IMR-90 (cell line): ENCODE data around the gene LCA5L. TPM values are rescaled to one million over a fixed set of nuclear protein-coding genes. Genes with fewer than 3 reads are reported as not detected.
A peak's percentile ranks its signal among the peaks of the same experiment; 100 is the strongest.

Experiments
- ATAC-seq: fragments of 200-7000 bp; cut with Tn5 transposase; 2 replicates; pipeline ENCODE4 v1.9.1; 2020; ENCODE audit warnings: low read depth, mild to moderate bottlenecking, moderate library complexity
- BruUV-seq: library from RNA; stranded (reverse); fragments of 400-500 nt; replicated peaks from 2 replicates; lab custom pipeline; 2021; lab: Mats Ljungman, UMichigan
- CTCF ChIA-PET: fragments of 300-600 bp; formaldehyde crosslinking; extraction: SDS; loops from one replicate; lab custom pipeline; 2021; ENCODE audit warnings: antibody characterized with exemption; lab: Yijun Ruan, JAX
- POLR2A ChIA-PET: fragments of 300-600 bp; sonication (Branson Sonifier 250); formaldehyde crosslinking; loops from one replicate; lab custom pipeline; 2022; ENCODE audit warnings: antibody characterized with exemption; ENCODE audit not compliant: unreplicated experiment; lab: Charles Lee
- DNase-seq: peaks from one replicate; pipeline ENCODE4 v3.0.0; 2013
- H2AFZ ChIP-seq: replicated peaks from 2 replicates; pipeline ENCODE3; 2013; ENCODE audit warnings: low read length, mild to moderate bottlenecking; ENCODE audit not compliant: poor library complexity
- H2AK5ac ChIP-seq: 2 replicates; pipeline ENCODE4 v1.6.1; 2013; ENCODE audit warnings: low read depth, low read length, inconsistent platforms
- H2AK9ac ChIP-seq: replicated peaks from 2 replicates; pipeline ENCODE3; 2013; ENCODE audit warnings: mild to moderate bottlenecking, low read depth, low read length, moderate library complexity; ENCODE audit not compliant: poor library complexity
- H2BK120ac ChIP-seq: 2 replicates; pipeline ENCODE4 v1.6.1; 2013; ENCODE audit warnings: low read depth, low read length, inconsistent platforms
- H2BK15ac ChIP-seq: 3 replicates; pipeline ENCODE4 v1.6.1; 2013; ENCODE audit warnings: low read depth, low read length, inconsistent platforms
- H2BK20ac ChIP-seq: 2 replicates; pipeline ENCODE4 v1.6.1; 2013; ENCODE audit warnings: low read depth, mild to moderate bottlenecking, inconsistent platforms, low read length, moderate library complexity
- H2BK5ac ChIP-seq: 2 replicates; pipeline ENCODE4 v1.6.1; 2013; ENCODE audit warnings: mild to moderate bottlenecking, low read depth, low read length, inconsistent platforms; ENCODE audit not compliant: poor library complexity, severe bottlenecking
- H3K14ac ChIP-seq: replicated peaks from 2 replicates; pipeline ENCODE4 v1.6.1; 2013; ENCODE audit warnings: low read depth, low read length, inconsistent platforms
- H3K18ac ChIP-seq: 2 replicates; pipeline ENCODE4 v1.6.1; 2013; ENCODE audit warnings: low read depth, low read length, control low read depth
- H3K23ac ChIP-seq: 2 replicates; pipeline ENCODE4 v1.6.1; 2013; ENCODE audit warnings: low read depth, low read length, inconsistent platforms
- H3K27ac ChIP-seq: 2 replicates; pipeline ENCODE4 v1.5.1; 2013; ENCODE audit warnings: mild to moderate bottlenecking, control low read depth, low read length; ENCODE audit not compliant: insufficient read depth
- H3K27me3 ChIP-seq: 2 replicates; pipeline ENCODE4 v1.6.1; 2013; ENCODE audit warnings: low read length; ENCODE audit not compliant: control insufficient read depth, insufficient read depth
- H3K36me3 ChIP-seq: 2 replicates; pipeline ENCODE4 v1.6.1; 2013; ENCODE audit warnings: low read length, mixed read lengths; ENCODE audit not compliant: control insufficient read depth, insufficient read depth
- H3K4ac ChIP-seq: 2 replicates; pipeline ENCODE4 v1.6.1; 2013; ENCODE audit warnings: low read depth, low read length, inconsistent platforms
- H3K4me1 ChIP-seq: 2 replicates; pipeline ENCODE4 v1.6.1; 2013; ENCODE audit warnings: low read length, mixed read lengths; ENCODE audit not compliant: control insufficient read depth, insufficient read depth
- H3K4me2 ChIP-seq: 2 replicates; pipeline ENCODE4 v1.6.1; 2013; ENCODE audit warnings: low read depth, mild to moderate bottlenecking, control low read depth, low read length, moderate library complexity
- H3K4me3 ChIP-seq: 2 replicates; pipeline ENCODE4 v1.5.1; 2013; ENCODE audit warnings: low read depth, mild to moderate bottlenecking, control low read depth, low read length, moderate library complexity; ENCODE audit not compliant: insufficient read depth
- H3K56ac ChIP-seq: 2 replicates; pipeline ENCODE4 v1.6.1; 2013; ENCODE audit warnings: low read length, inconsistent platforms; ENCODE audit not compliant: insufficient read depth; ENCODE audit errors: extremely low read depth
- H3K79me1 ChIP-seq, 2 experiments: 2 replicates each; pipeline ENCODE4 v1.6.1; 2013; ENCODE audit warnings: low read length in 2 of 2, inconsistent platforms in 1 of 2, low read depth in 1 of 2
- H3K9ac ChIP-seq: 2 replicates; pipeline ENCODE4 v1.6.1; 2013; ENCODE audit warnings: low read depth, low read length, control low read depth
- H3K9me1 ChIP-seq: 2 replicates; pipeline ENCODE4 v1.6.1; 2013; ENCODE audit warnings: low read length, inconsistent platforms; ENCODE audit not compliant: insufficient read depth
- H3K9me3 ChIP-seq: 2 replicates; pipeline ENCODE4 v1.6.1; 2013; ENCODE audit warnings: low read length; ENCODE audit not compliant: control insufficient read depth, insufficient read depth
- H4K20me1 ChIP-seq: 2 replicates; pipeline ENCODE4 v1.6.1; 2013; ENCODE audit warnings: low read length, inconsistent platforms; ENCODE audit not compliant: insufficient read depth
- H4K5ac ChIP-seq: 2 replicates; pipeline ENCODE4 v1.6.1; 2013; ENCODE audit warnings: mild to moderate bottlenecking, low read depth, low read length, control low read depth
- H4K8ac ChIP-seq, 2 experiments: 2 replicates each; pipeline ENCODE4 v1.6.1; 2013; ENCODE audit warnings: low read depth in 2 of 2, low read length in 2 of 2, control low read depth in 1 of 2, inconsistent platforms in 1 of 2
- H4K91ac ChIP-seq: 2 replicates; pipeline ENCODE4 v1.6.1; 2013; ENCODE audit warnings: low read depth, low read length, inconsistent platforms; ENCODE audit not compliant: insufficient read depth
- MAZ ChIP-seq: IDR thresholded peaks from 2 replicates; pipeline ENCODE4 v1.6.1; 2012; ENCODE audit warnings: low read depth, mild to moderate bottlenecking, low read length, improper control_type of control experiment, moderate library complexity, borderline replicate concordance
- NFE2L2 ChIP-seq: fragments of 150-350 bp; IDR thresholded peaks from 2 replicates; pipeline ENCODE4 v1.6.1; 2016; ENCODE audit warnings: low read depth, mild to moderate bottlenecking, low read length
- WGBS, 2 experiments: methylation state at CpG; one replicate each; pipeline versions ENCODE4 v1.1.5 to v1.1.7; 2013; ENCODE audit warnings: missing lambda C conversion rate in 2 of 2; ENCODE audit not compliant: insufficient read length in 1 of 2; ENCODE audit errors: extremely low coverage in 2 of 2; 5-methylcytosine and 5-hydroxymethylcytosine counted together
- dilution Hi-C: fragments of 300-500 bp; cut with HindIII; formaldehyde crosslinking; loops from one replicate; pipeline ENCODE4 v1.14.3; 2018; ENCODE audit warnings: low sequenced_read_pairs; ENCODE audit not compliant: unreplicated experiment
- in situ Hi-C: fragments of 300-500 bp; cut with MboI; formaldehyde crosslinking; loops from 3 replicates; pipeline ENCODE4 v1.14.3; 2019; ENCODE audit warnings: low sequenced_read_pairs, inconsistent platforms, mixed read lengths
- intact Hi-C: fragments of 100-400 bp; cut with micrococcal nuclease; formaldehyde crosslinking; loops from 2 replicates; pipeline ENCODE4 v1.10.0; 2022
- polyA plus RNA-seq, 3 experiments: library from polyadenylated mRNA; depleted of rRNA; stranded (reverse); fragments of >200 nt; gene quantifications; 2 replicates each; pipeline ENCODE4 v1.2.3, GENCODE V29; 2012; ENCODE audit warnings: low replicate concordance in 1 of 3
- total RNA-seq: library from RNA; depleted of rRNA; stranded (reverse); fragments of >200 nt; gene quantifications from 2 replicates; pipeline ENCODE4 v1.2.3, GENCODE V29; 2012

LCA5L gene
- total and polyA plus RNA-seq, 2 of the 4 experiments (the other 2 are of a cell fraction) = 0.18 to 0.26 TPM

DNA sequence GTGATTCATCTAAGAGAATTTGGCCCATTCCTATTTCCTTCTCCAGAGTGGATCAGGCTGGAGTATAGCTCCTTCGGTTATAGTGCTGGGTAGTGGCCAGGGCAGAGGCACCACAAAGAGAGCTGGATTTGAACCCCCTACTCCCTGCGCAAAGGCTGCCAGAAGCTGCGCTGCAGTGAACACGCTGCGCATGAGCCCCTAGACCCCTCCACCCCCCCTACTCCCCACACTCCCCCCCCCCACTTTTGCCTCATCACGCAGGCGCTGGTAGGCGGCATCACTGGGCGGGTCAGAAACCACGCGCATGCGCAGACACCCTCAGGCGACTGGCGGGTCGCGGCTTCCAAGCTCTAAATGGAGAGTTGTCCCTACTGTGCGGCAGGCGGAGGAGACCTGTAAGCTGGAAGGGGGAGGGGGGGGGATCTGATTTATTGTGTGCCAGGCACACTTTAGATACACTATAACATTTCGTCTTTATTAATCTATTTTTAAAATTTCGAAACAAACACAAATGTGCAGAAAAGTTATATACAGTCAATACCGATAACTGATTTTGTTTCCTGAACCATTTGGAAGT lies 58.0 kb downstream of the LCA5L start:
- Histone ChIP-seq H3K4me3 (peak overlapping the region; percentile 56), H3K9me3 (no peaks in the 10 kb centered on the region), H4K20me1 (peaks cover 17% of the 10 kb centered on the region), H3K4ac (peak overlapping the region; percentile 89), H2AK5ac (peak overlapping the region; percentile 59), H3K23ac (peak overlapping the region; percentile 79), H3K4me1 (peaks cover 14% of the 10 kb centered on the region), H3K18ac (peak overlapping the region; percentile 56), H2AK9ac (no peak overlapping the region), H3K9me1 (peaks cover 15% of the 10 kb centered on the region), H3K36me3 (peaks cover 15% of the 10 kb centered on the region), H4K8ac (peak overlapping the region; percentile 81 to 98), H4K5ac (peak overlapping the region; percentile 89), H2BK15ac (peak overlapping the region; percentile 94; the same call in 1 of the 3 replicates), H3K56ac (peak overlapping the region; percentile 82; the same call in 1 of the 2 replicates), H3K27me3 (no peaks in the 10 kb centered on the region), H2BK120ac (peak overlapping the region; percentile 65), H3K9ac (peak overlapping the region; percentile 83), H2BK5ac (peak overlapping the region; percentile 77), H3K79me1 (peaks cover 16 to 63% of the 10 kb centered on the region in 2 experiments), H2AFZ (peak overlapping the region; percentile 92), H3K27ac (peak overlapping the region; percentile 82), H3K14ac (peak overlapping the region; percentile 79; the same call in 1 of the 2 replicates), H3K4me2 (peak overlapping the region; percentile 94), H4K91ac (peak overlapping the region; percentile 73), H2BK20ac (0 out of 2 replicates have a peak overlapping the region, but pooled peaks have one; percentile 5)
- ChIA-PET CTCF (interaction anchor here (0.6 to 0.7 kb wide), 2 partner anchors 24 to 41 kb away, joined by 4 read pairs; no protein-coding TSS in a partner anchor), POLR2A (interaction anchor here (0.5 to 0.6 kb wide), 3 partner anchors 39 to 140 kb away, joined by 3 to 7 read pairs (median 4); no protein-coding TSS in a partner anchor)
- intact Hi-C loops = loop anchor here (1.0 to 10.0 kb wide), 4 partner anchors 39 to 883 kb away; partner anchors contain the start of gene PSMG1
- TF ChIP-seq NFE2L2 (no peak), MAZ (peak; percentile 76; the same call in 1 of the 2 replicates)
- in situ Hi-C loops = loop anchor here (5.0 kb wide), 1 partner anchor 70 kb away; no protein-coding TSS in a partner anchor
- no TSS peak for BruUV-seq
- dilution Hi-C loops = no loop called here
- ATAC-seq (peak; percentile 54), DNase-seq (peak; percentile 81)
- 0% methylated on average over 1 of the region's 21 CpGs; no CpG with 5 or more reads in 1 of the 2 experiments for WGBS, 2 experiments
